Vagina (tissue), 2 donors: ENCODE measurements around the gene TK1. TPM values are rescaled to one million over a fixed set of nuclear protein-coding genes. Genes with fewer than 3 reads are reported as not detected.
"Not testable (repeated sequence)": the region's sequence is repeated elsewhere in the genome, so short reads cannot be mapped to it uniquely, and the experiment has no call there.

Source experiments
- DNase-seq, 2 donors: peaks; one replicate each; pipeline ENCODE4 v3.0.0-alpha.2; 2017; ENCODE audit errors: extremely low spot score in 2 of 2
- H3K27ac ChIP-seq: fragments of 200-600 bp; sonication (generic); one replicate; pipeline ENCODE4 v1.5.1; 2019
- H3K27me3 ChIP-seq: fragments of 200-600 bp; sonication (generic); one replicate; pipeline ENCODE4 v1.5.1; 2019
- H3K36me3 ChIP-seq, 2 donors: fragments of 200-600 bp; sonication (generic); one replicate each; pipeline ENCODE4 v1.5.1; 2017 to 2019
- H3K4me1 ChIP-seq: fragments of 200-600 bp; sonication (generic); one replicate; pipeline ENCODE4 v1.5.1; 2019
- H3K4me3 ChIP-seq, 2 donors: fragments of 200-600 bp; sonication (generic); 1 replicate in 1 of 2; 2 replicates in 1 of 2; pipeline ENCODE4 v1.5.1; 2016 to 2019
- H3K9me3 ChIP-seq: fragments of 200-600 bp; sonication (generic); one replicate; pipeline ENCODE4 v1.5.1; 2019
- CTCF ChIP-seq, 3 experiments: fragments of 450-650 bp in 2 of 3; fragments of 200-600 bp in 1 of 3; sonication (generic) in 1 of 3; IDR thresholded peaks; one replicate each; pipeline ENCODE4 v1.5.1; 2017 to 2019; ENCODE audit warnings: antibody characterized with exemption in 3 of 3, mild to moderate bottlenecking in 2 of 3, moderate library complexity in 2 of 3
- POLR2A ChIP-seq, 2 donors: fragments of 450-650 bp; IDR thresholded peaks; one replicate each; pipeline ENCODE4 v1.6.1; 2017; ENCODE audit warnings: antibody characterized with exemption in 2 of 2, mild to moderate bottlenecking in 2 of 2, moderate library complexity in 2 of 2
- POLR2AphosphoS5 ChIP-seq, 2 donors: sonication (generic); formaldehyde crosslinking; IDR thresholded peaks; one replicate each; pipeline ENCODE4 v1.9.0; 2017; ENCODE audit warnings: antibody characterized with exemption in 2 of 2, mild to moderate bottlenecking in 2 of 2, low read depth in 1 of 2; ENCODE audit not compliant: insufficient read depth in 1 of 2
- intact Hi-C: fragments of 100-400 bp; cut with DNase I; formaldehyde crosslinking; loops from one replicate; pipeline ENCODE4 v1.15.1; 2023
- total RNA-seq: library from RNA; depleted of rRNA; stranded (reverse); fragments of >200 nt; gene quantifications from one replicate; pipeline ENCODE4 v1.2.3, GENCODE V29; 2016

TK1 gene
- total RNA-seq, 1 donor from 2014 or later = 3.7 TPM

GRCh38 chr17:78141437-78142118 lies 45.3 kb downstream of the TK1 start:
- Histone ChIP-seq H3K9me3 (no peaks in the 10 kb centered on the region), H3K4me3 (no peak overlapping the region), H3K27me3 (no peaks in the 10 kb centered on the region), H3K27ac (peak overlapping the region; percentile 83), H3K4me1 (peaks cover 56% of the 10 kb centered on the region), H3K36me3 (no peaks in the 10 kb centered on the region)
- intact Hi-C loops = no loop called here
- DNase-seq = no peak
- peak in 1 of 2 donors; percentile 48 for TF ChIP-seq POLR2AphosphoS5 (IDR thresholded peaks at IDR 0.05; ENCODE audit: insufficient read depth in 1 of 2, low read depth in 1 of 2)
- TF ChIP-seq POLR2A (IDR thresholded peaks at IDR 0.05) = no peak
- no peak for TF ChIP-seq CTCF (IDR thresholded peaks at IDR 0.05)

GRCh38 chr17:78140169-78141051 lies 46.4 kb downstream of the TK1 start:
- Histone ChIP-seq H3K27ac (peak overlapping the region; percentile 83), H3K4me3 (peak overlapping the region in 1 of 2 donors; percentile 28), H3K4me1 (peaks cover 46% of the 10 kb centered on the region), H3K36me3 (no peaks in the 10 kb centered on the region), H3K9me3 (no peaks in the 10 kb centered on the region), H3K27me3 (no peaks in the 10 kb centered on the region)
- TF ChIP-seq POLR2AphosphoS5 (IDR thresholded peaks at IDR 0.05; ENCODE audit: insufficient read depth in 1 of 2, low read depth in 1 of 2) = peak; percentile 29 to 68
- TF ChIP-seq POLR2A (IDR thresholded peaks at IDR 0.05) = peak in 1 of 2 donors; percentile 39
- TF ChIP-seq CTCF (IDR thresholded peaks at IDR 0.05) = no peak
- intact Hi-C loops = no loop called here
- DNase-seq = peak in 1 of 2 donors; percentile 96

- H3K36me3 ChIP-seq, H3K9me3 ChIP-seq, intact Hi-C loops, H3K27me3 ChIP-seq, DNase-seq, H3K4me3 ChIP-seq: not testable (repeated sequence)
- peaks cover 40% of the 10 kb centered on the region for H3K4me1 ChIP-seq
- peak overlapping the region; percentile 2 for H3K27ac ChIP-seq
Measured at GRCh38 chr17:78139861-78140168, 47.0 kb downstream of the TK1 start.

GRCh38 chr17:78138204-78139060 lies 48.4 kb downstream of the TK1 start:
- DNase-seq = no peak
- H3K36me3 ChIP-seq = no peaks in the 10 kb centered on the region
- H3K27me3 ChIP-seq = no peaks in the 10 kb centered on the region
- peak overlapping the region; percentile 2 for H3K27ac ChIP-seq
- TF ChIP-seq POLR2A (IDR thresholded peaks at IDR 0.05) = no peak
- TF ChIP-seq POLR2AphosphoS5 (IDR thresholded peaks at IDR 0.05; ENCODE audit: insufficient read depth in 1 of 2, low read depth in 1 of 2) = no peak
- TF ChIP-seq CTCF (IDR thresholded peaks at IDR 0.05) = no peak
- H3K4me1 ChIP-seq = peaks cover 27% of the 10 kb centered on the region
- intact Hi-C loops = no loop called here
- no peaks in the 10 kb centered on the region for H3K9me3 ChIP-seq
- H3K4me3 ChIP-seq = no peak overlapping the region
